T-helper 17 cell (primary cell): Measurements from ENCODE around the gene PLIN1. TPM values are rescaled to one million over a fixed set of nuclear protein-coding genes. Genes with fewer than 3 reads are reported as not detected.

Source experiments
- ATAC-seq: fragments of 150-1000 bp; cut with Tn5 transposase; 2 replicates; pipeline ENCODE4 v1.10.0; 2021; ENCODE audit warnings: mild to moderate bottlenecking, moderate library complexity
- DNase-seq, 3 donors: peaks; one replicate each; pipeline versions ENCODE4 v3.0.0 to v3.0.0-alpha.2; 2020 to 2021
- H3K9me3 ChIP-seq: one replicate; pipeline ENCODE4 v1.7.0; 2013; ENCODE audit warnings: low read length, mild to moderate bottlenecking; ENCODE audit not compliant: control insufficient read depth, poor library complexity, severe bottlenecking
- H3K27ac Mint-ChIP-seq: one replicate; pipeline ENCODE4 v1.8.0; 2022; ENCODE audit warnings: mild to moderate bottlenecking, moderate library complexity, mixed read lengths
- H3K27me3 Mint-ChIP-seq: one replicate; pipeline ENCODE4 v1.8.0; 2022; ENCODE audit warnings: mixed read lengths
- H3K36me3 Mint-ChIP-seq: one replicate; pipeline ENCODE4 v1.8.0; 2022; ENCODE audit warnings: low read depth, mixed read lengths
- H3K4me1 Mint-ChIP-seq: one replicate; pipeline ENCODE4 v1.8.0; 2022; ENCODE audit warnings: mild to moderate bottlenecking, mixed read lengths
- H3K4me3 Mint-ChIP-seq: one replicate; pipeline ENCODE4 v1.8.0; 2022; ENCODE audit warnings: mild to moderate bottlenecking, moderate library complexity, mixed read lengths
- total RNA-seq, 4 donors: library from RNA in 2 of 4; stranded (reverse) in 2 of 4; gene quantifications; one replicate each; pipeline ENCODE4 v1.2.3 and lab custom pipeline; 2022 to 2026

The PLIN1 gene
- total RNA-seq, 2 donors from 2014 or later = 0.10 to 0.12 TPM

DNA sequence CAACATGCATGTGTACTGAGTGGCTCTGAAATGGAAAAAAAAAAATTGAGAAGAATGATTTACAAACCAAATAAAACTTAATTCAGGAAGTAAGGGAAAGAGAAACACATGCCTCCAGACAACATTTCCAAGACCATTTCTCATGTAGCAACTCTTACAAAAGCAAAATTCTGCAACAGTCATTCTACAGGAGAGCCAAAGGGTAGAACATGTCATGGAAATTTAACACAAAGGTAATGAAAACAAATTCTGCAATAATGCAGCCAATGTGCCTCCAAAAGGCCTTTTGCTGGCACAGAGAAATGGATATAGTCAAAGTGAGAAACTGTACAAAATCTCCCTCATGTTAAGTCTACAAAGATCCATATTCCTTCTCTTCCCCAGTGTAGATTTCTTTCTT, 7.4 kb upstream of the PLIN1 start:
- DNase-seq (no peak), ATAC-seq (no peak)
- Mint-ChIP-seq H3K27me3 (no peaks in the 10 kb centered on the region), H3K27ac (no peak overlapping the region), H3K36me3 (peaks cover 6% of the 10 kb centered on the region), H3K4me3 (no peak overlapping the region), H3K4me1 (peaks cover 11% of the 10 kb centered on the region)
- H3K9me3 ChIP-seq = no peaks in the 10 kb centered on the region

DNA sequence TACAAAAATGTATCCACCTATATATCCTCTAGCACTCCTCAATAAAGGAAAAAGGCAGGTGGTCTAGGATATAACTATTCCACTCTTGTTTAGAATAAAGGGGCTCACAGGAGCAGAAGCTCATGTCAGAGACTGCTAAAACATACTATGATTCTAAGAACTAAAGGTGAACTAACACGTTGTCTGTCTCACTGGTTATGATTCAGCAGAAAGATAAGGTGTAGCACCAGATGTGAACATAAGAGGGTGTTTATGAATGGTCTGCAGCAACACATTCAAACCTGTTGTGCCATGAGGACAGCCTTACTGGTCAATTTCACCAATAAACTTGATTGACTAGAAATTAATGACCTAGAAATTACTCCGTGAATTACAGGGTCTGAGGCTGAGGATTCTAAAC, 6.8 kb upstream of the PLIN1 start:
- DNase-seq = no peak
- ATAC-seq = no peak
- Mint-ChIP-seq H3K27me3 (no peaks in the 10 kb centered on the region), H3K27ac (no peak overlapping the region), H3K4me3 (no peak overlapping the region), H3K4me1 (peaks cover 9% of the 10 kb centered on the region), H3K36me3 (peaks cover 6% of the 10 kb centered on the region)
- H3K9me3 ChIP-seq = no peaks in the 10 kb centered on the region

DNA sequence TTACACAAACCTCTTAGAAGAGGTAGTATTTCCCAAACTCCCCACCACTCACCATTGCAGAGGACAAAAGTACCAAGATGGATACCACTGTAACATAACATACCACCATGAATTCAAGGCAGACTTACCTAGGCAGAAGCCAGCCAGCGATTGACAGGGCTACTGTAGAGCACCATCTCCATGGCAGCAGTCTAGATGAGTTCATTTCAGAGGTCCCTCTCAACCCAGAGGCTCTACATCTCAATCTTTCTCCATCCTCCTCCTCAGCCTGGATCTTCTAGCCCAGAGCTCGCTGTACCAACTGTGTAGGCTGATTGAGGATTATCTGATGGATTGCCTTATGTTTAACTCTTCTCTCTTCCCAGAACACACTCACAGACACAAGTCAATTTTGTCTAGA, 2.0 kb upstream of the PLIN1 start:
- no peak overlapping the region for H3K27ac Mint-ChIP-seq
- no peak for ATAC-seq
- H3K27me3 Mint-ChIP-seq = peaks cover 15% of the 10 kb centered on the region
- no peak for DNase-seq
- no peaks in the 10 kb centered on the region for H3K9me3 ChIP-seq
- H3K4me3 Mint-ChIP-seq = no peak overlapping the region
- H3K4me1 Mint-ChIP-seq = peaks cover 2% of the 10 kb centered on the region
- H3K36me3 Mint-ChIP-seq = peaks cover 8% of the 10 kb centered on the region

DNA sequence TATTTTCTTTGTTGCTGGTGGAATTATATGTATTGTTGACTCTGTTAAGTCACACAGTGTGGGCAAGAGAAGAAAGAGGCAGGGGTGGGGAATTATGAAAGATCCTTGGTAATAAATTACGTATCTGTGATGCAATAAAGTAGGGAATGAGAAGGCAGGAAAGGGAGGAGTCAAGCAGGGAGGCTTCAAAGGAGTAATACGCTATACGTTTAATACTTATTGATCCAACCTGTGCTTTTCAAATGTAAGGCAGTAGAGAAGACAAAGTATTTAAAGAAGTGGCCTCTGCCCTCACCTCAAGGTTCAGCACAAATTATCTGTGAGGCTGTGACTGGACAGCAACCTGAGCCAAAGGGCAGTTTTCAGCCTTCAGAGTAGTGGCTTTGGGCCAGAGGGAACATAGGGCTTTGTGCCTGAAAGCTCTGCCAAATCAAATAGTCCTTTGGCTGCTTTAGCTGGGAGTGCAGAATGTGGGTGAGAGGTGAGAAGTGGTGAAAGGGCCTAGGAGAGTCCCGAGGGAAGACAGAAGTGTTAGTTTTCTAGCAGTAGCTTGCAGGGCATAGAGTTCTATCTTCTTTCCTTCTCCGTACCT, 1.2 kb upstream of the PLIN1 start:
- peaks cover 2% of the 10 kb centered on the region for H3K4me1 Mint-ChIP-seq
- peaks cover 15% of the 10 kb centered on the region for H3K27me3 Mint-ChIP-seq
- no peak overlapping the region for H3K4me3 Mint-ChIP-seq
- DNase-seq (no peak), ATAC-seq (no peak)
- peaks cover 6% of the 10 kb centered on the region for H3K36me3 Mint-ChIP-seq
- no peak overlapping the region for H3K27ac Mint-ChIP-seq
- H3K9me3 ChIP-seq = no peaks in the 10 kb centered on the region

DNA sequence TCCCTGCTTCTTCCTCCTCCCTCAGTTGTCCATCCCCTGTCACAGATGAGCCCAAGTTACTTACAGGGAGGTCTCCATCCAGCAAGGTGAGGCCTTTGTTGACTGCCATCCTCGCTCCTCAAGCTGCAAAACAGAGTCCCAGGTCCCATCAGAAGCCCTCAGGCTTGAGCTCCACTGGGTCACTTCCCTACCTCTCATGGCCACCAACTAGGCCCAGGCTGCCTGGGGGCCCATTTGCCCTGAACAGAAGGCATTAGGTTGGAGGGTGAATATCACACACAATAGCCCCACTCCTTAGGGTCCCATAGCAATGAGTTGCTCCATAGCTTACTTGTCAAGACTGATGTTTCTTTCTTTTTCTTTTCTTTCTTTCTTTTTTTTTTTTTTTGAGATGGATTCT, 1.8 kb downstream of the PLIN1 start:
- no peaks in the 10 kb centered on the region for H3K9me3 ChIP-seq
- no peak for ATAC-seq
- peaks cover 6% of the 10 kb centered on the region for H3K36me3 Mint-ChIP-seq
- H3K27me3 Mint-ChIP-seq = peaks cover 29% of the 10 kb centered on the region
- H3K27ac Mint-ChIP-seq = no peak overlapping the region
- peaks cover 2% of the 10 kb centered on the region for H3K4me1 Mint-ChIP-seq
- DNase-seq = no peak
- H3K4me3 Mint-ChIP-seq = no peak overlapping the region

DNA sequence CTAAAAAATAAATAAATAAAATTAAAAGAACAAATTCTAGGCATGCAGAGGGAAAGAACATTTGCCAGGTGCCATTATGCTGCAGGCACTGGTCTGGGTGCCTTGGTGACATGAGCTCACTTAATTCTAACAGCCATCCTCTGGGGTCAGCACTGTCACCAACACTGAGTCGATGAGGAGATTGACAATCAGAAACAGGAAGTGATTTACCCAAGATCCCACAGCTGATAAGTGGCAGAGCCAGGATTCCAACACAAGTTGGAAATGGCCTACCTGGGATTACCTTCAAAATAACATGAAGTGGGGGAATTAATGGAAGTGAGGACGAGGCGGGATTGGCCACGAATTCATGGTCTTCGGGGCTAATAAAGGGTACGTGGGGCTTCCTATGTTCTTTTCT, 3.6 kb downstream of the PLIN1 start:
- H3K9me3 ChIP-seq = no peaks in the 10 kb centered on the region

DNA sequence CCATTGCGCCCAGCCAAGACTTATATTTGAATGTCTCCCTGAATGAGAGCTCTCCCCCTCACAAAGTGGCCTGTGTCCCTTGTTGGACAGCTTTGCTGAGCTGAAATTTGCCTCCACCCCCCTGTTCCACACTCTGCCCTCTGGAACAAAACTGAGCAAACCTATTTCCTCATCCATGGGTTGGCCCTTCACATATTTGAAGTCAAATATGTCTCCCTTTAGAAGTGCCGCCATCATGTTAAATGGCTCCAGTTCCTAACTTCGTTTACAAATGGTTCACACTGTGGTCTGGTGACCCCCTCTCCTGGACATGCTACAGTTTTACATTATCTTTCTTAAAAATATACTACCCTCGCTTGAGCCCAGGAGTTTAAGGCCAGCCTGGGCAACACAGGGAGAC, 4.6 kb downstream of the PLIN1 start:
- Mint-ChIP-seq H3K4me1 (no peaks in the 10 kb centered on the region), H3K4me3 (no peak overlapping the region), H3K27ac (no peak overlapping the region), H3K36me3 (peaks cover 4% of the 10 kb centered on the region), H3K27me3 (peaks cover 37% of the 10 kb centered on the region)
- DNase-seq (no peak), ATAC-seq (no peak)
- no peaks in the 10 kb centered on the region for H3K9me3 ChIP-seq

More for the DNA sequence above, 3.6 kb downstream of the PLIN1 start:
- ATAC-seq (no peak), DNase-seq (no peak)
- Mint-ChIP-seq H3K4me1 (peaks cover 2% of the 10 kb centered on the region), H3K4me3 (no peak overlapping the region), H3K36me3 (peaks cover 6% of the 10 kb centered on the region), H3K27me3 (peaks cover 33% of the 10 kb centered on the region), H3K27ac (no peak overlapping the region)

DNA sequence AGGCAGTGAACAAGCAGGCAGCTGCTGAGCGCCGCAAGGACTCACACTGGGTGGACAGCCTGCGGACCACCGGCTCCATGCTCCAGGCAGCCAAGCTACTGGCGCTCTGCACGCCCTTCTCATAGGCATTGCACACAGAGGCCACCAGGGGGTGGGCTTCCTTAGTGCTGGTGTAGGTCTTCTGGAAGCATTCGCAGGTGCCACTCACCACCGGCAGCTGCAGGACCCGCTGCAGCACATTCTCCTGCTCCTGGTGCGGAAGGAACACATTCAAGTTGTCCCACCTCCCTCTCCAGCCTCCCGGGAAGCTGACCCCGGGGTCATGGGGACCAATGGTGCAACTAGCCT, 6.0 kb downstream of the PLIN1 start:
- H3K4me1 Mint-ChIP-seq = no peaks in the 10 kb centered on the region
- peaks cover 4% of the 10 kb centered on the region for H3K36me3 Mint-ChIP-seq
- DNase-seq = no peak
- no peak for ATAC-seq
- H3K27me3 Mint-ChIP-seq = peaks cover 32% of the 10 kb centered on the region
- H3K27ac Mint-ChIP-seq = no peak overlapping the region
- no peaks in the 10 kb centered on the region for H3K9me3 ChIP-seq
- no peak overlapping the region for H3K4me3 Mint-ChIP-seq

DNA sequence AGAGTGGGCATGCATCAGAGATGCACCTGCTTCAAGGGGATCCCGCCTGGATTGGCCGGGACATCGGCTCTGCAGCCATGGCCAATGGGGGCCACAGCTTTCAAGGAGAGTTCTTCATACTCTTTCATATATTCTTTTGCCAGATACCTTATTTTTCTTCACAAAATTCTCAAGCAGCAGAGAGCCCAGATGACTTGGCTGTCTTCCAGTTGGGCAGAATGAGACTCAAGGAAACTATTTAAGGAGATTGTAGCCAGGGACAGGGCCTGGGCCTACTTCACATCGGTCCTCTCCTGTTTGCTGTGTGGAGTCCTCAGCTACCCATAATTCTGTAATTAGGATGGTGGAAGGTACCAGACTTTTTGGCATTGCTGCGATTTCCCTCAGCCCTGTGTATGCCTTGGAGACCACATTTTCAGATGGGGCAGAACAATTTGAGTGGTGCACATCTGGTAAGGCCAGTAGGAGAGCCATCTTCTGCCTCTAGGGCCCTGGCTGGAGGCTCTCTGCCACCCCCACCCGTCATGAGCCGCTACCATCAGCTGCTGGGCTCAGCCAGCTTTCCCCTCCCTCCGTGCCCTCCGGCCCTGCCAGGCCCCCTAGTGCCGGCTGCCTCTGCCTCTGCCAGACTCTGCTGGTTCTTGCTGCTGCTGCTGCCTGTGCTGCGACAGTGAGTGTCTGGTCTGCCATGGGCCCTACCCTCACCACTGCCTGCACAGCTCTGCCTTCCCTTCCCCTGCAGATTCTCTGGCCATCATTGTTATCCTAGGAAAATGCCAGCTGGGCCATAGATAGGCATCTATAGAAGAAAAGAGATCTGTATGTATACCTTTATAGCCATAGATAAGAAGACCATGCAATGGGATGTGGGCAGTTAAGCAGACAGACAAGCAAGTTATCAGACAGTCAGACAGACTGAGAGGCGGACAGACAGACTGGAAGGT, 6.7 kb downstream of the PLIN1 start:
- H3K36me3 Mint-ChIP-seq = peaks cover 6% of the 10 kb centered on the region
- peaks cover 39% of the 10 kb centered on the region for H3K27me3 Mint-ChIP-seq
- H3K27ac Mint-ChIP-seq = no peak overlapping the region
- no peak overlapping the region for H3K4me3 Mint-ChIP-seq
- no peaks in the 10 kb centered on the region for H3K4me1 Mint-ChIP-seq
- ATAC-seq (no peak), DNase-seq (no peak)
- no peaks in the 10 kb centered on the region for H3K9me3 ChIP-seq

DNA sequence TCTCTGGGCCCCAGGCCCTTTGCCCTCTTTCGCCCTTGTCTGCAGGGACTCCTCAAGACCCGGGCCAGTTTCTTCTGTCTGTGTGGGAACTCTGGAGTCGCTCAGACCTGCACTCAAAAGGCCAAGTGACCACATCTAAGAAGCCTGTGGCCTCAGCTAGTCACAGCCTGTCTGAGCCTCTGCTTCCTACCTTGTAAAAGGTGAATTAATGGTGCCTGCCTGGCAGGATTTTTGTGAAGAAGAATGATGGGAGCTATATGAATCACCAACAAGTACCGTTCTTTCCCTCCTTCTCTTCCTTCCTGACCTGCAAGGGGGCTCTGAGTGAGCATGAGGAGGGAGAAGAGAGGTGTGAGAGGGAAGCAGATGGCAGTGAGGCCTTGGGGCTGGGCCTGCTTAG, 7.5 kb downstream of the PLIN1 start:
- H3K27ac Mint-ChIP-seq = no peak overlapping the region
- ATAC-seq = no peak
- peaks cover 36% of the 10 kb centered on the region for H3K27me3 Mint-ChIP-seq
- H3K4me3 Mint-ChIP-seq = no peak overlapping the region
- H3K4me1 Mint-ChIP-seq = no peaks in the 10 kb centered on the region
- no peak for DNase-seq
- H3K36me3 Mint-ChIP-seq = peaks cover 7% of the 10 kb centered on the region
- H3K9me3 ChIP-seq = no peaks in the 10 kb centered on the region

DNA sequence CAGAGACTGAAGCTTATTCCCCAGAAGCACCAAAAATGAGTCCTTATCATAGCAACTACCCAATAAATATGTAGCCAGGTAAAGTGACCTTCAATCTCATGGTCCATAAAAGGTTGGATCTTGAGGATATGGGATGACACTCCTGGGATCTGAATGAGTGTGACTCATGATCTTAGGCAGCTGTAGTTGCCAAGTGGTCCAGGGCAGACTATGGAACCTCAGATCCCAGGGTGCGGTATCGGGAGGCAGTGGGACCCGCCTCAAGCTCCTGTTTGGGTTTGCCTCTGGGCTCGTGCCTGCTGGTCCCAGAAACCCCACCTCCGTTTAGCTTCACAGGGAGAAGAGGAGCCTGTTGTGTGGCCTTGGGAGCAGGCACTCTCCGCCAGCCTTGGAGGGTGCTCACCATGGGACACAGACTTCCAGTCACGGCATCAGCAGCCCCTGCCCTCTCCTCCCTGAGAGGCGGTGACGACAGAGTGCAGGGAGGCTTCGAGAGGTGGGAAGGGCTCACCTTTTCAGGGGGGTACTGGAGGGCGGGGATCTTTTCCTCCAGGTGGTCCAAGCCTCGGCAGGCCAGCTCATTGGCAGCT, 8.1 kb downstream of the PLIN1 start:
- no peaks in the 10 kb centered on the region for H3K9me3 ChIP-seq
- H3K27me3 Mint-ChIP-seq = peaks cover 36% of the 10 kb centered on the region
- ATAC-seq (no peak), DNase-seq (no peak)
- H3K36me3 Mint-ChIP-seq = peaks cover 7% of the 10 kb centered on the region
- H3K4me3 Mint-ChIP-seq = no peak overlapping the region
- no peaks in the 10 kb centered on the region for H3K4me1 Mint-ChIP-seq
- H3K27ac Mint-ChIP-seq = no peak overlapping the region

DNA sequence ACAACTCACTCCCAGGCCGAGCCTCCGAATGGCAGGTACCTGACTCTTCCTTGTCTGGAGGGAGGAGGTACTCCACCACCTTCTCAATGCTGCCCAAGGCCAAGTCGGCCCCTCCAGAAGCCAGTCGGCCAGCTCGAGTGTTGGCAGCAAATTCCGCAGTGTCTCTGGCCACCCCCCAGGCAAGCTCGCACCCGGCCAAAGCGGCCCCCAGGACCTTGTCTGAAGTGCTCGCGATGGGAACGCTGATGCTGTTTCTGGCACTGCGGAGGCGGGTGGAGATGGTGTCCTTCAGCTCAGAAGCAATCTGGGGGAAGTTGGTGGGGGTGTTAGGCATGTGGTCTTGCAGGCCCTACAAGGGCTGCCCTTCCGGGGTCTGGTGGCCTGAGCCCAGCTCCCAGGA, 9.2 kb downstream of the PLIN1 start:
- peaks cover 38% of the 10 kb centered on the region for H3K27me3 Mint-ChIP-seq
- H3K4me3 Mint-ChIP-seq = no peak overlapping the region
- ATAC-seq = no peak
- no peaks in the 10 kb centered on the region for H3K9me3 ChIP-seq
- H3K4me1 Mint-ChIP-seq = peaks cover under 1% of the 10 kb centered on the region
- no peak for DNase-seq
- H3K36me3 Mint-ChIP-seq = peaks cover 7% of the 10 kb centered on the region
- no peak overlapping the region for H3K27ac Mint-ChIP-seq

DNA sequence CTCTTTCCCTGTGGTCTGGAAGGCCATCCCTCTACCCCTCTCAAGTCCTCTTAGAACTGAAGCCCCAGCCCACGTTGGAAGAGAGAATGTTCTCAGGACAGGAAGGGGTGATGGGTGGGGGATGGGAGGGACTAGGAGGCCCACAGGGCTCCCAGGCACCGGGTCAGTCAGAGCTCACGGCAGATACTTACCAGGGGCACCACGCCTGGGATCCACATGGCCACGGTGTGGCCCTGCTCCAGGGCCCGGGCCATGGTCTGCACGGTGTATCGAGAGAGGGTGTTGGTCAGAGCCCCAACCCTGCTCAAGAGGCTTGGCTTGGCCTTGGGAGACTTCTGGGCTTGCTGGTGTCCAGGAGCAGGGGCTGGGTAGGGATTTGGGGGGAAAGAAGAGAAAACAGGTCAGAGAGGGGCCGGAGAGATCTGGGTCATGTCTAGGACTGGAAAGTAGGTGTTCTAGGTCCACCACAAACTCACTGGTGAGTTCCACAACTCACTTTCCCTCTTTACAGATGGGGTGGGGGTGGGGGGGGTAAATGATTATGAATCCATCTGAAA, 9.8 kb downstream of the PLIN1 start:
- Mint-ChIP-seq H3K4me1 (peaks cover 4% of the 10 kb centered on the region), H3K36me3 (peaks cover 7% of the 10 kb centered on the region), H3K27me3 (peaks cover 44% of the 10 kb centered on the region), H3K4me3 (no peak overlapping the region), H3K27ac (no peak overlapping the region)
- DNase-seq (no peak), ATAC-seq (no peak)
- no peaks in the 10 kb centered on the region for H3K9me3 ChIP-seq
